GM12864 (cell line): ENCODE data around the gene FNDC3B.

Experiments used
- DNase-seq: peaks from one replicate; pipeline ENCODE4 v3.0.0-alpha.2; 2011; ENCODE audit warnings: low read depth
- H3K4me3 ChIP-seq: 2 replicates; pipeline ENCODE4 v1.5.1; 2011; ENCODE audit warnings: mild to moderate bottlenecking, low read depth, low read length, control low read depth
- CTCF ChIP-seq: IDR thresholded peaks from 2 replicates; pipeline ENCODE4 v1.5.1; 2011; ENCODE audit warnings: low read depth, mild to moderate bottlenecking, moderate library complexity, low read length, control low read depth, inconsistent platforms; ENCODE audit errors: missing control alignments

The FNDC3B gene

GRCh38 chr3:172375206-172375850 lies 335.9 kb downstream of the FNDC3B start:
- H3K4me3 ChIP-seq = no peak overlapping the region
- no peak for TF ChIP-seq CTCF
- no peak for DNase-seq

- DNase-seq = no peak
- no peak for TF ChIP-seq CTCF
- H3K4me3 ChIP-seq = no peak overlapping the region
Observed at GRCh38 chr3:172376402-172376801, 337.0 kb downstream of the FNDC3B start.

- DNase-seq = no peak
- H3K4me3 ChIP-seq = no peak overlapping the region
- no peak for TF ChIP-seq CTCF
Observed at GRCh38 chr3:172376881-172377280, 337.5 kb downstream of the FNDC3B start.

GRCh38 chr3:172378439-172378838 lies 339.1 kb downstream of the FNDC3B start:
- no peak overlapping the region for H3K4me3 ChIP-seq
- DNase-seq = no peak
- TF ChIP-seq CTCF = no peak

- H3K4me3 ChIP-seq = no peak overlapping the region
- DNase-seq = no peak
- TF ChIP-seq CTCF = no peak
Observed at GRCh38 chr3:172379372-172379771, 340.0 kb downstream of the FNDC3B start.

- H3K4me3 ChIP-seq = no peak overlapping the region
- TF ChIP-seq CTCF = no peak
- no peak for DNase-seq
Observed at GRCh38 chr3:172380632-172381031, 341.3 kb downstream of the FNDC3B start.

- no peak for DNase-seq
- H3K4me3 ChIP-seq = no peak overlapping the region
- TF ChIP-seq CTCF = no peak
Observed at GRCh38 chr3:172383306-172383796, 344.0 kb downstream of the FNDC3B start.
